Mammary epithelial cell (primary cell): ENCODE data around the gene FARS2.

Experiments
- EZH2 ChIP-seq: IDR thresholded peaks from 2 replicates; pipeline ENCODE4 v1.6.1; 2012; ENCODE audit warnings: low read length, inconsistent platforms, borderline replicate concordance
- TF ChIP-seq, protein P1 (sequence below), 2 donors: IDR thresholded peaks in 1 of 2; conservative IDR thresholded peaks in 1 of 2; 2 replicates each; pipeline ENCODE4 v1.5.1; 2011 to 2012; ENCODE audit warnings: inconsistent platforms in 2 of 2, low read length in 2 of 2, mild to moderate bottlenecking in 2 of 2, control low read depth in 1 of 2, low read depth in 1 of 2; ENCODE audit not compliant: insufficient read depth in 1 of 2; ENCODE audit errors: extremely low read depth in 1 of 2

DNA sequence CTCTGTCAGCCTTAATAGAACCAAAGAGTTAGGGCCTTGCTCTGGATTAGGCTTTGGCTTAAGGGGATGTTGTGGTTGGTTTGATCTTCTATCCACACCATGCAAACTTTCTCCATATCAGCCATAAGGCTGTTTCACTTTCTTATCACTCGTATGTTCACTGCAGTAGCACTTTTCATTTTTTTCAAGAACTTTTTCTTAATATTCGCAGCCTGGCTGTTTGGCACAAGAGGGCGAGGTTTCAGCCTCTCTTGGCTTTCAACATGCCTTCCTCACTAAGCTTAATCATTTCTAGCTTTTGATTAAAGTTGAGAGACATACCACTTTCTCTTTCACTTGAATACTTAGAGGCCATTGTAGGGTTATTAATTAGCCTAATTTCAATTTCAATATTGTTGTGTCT, 552.3 kb downstream of the FARS2 start:
- TF ChIP-seq EZH2, result no peak
- TF ChIP-seq, protein P1, sequence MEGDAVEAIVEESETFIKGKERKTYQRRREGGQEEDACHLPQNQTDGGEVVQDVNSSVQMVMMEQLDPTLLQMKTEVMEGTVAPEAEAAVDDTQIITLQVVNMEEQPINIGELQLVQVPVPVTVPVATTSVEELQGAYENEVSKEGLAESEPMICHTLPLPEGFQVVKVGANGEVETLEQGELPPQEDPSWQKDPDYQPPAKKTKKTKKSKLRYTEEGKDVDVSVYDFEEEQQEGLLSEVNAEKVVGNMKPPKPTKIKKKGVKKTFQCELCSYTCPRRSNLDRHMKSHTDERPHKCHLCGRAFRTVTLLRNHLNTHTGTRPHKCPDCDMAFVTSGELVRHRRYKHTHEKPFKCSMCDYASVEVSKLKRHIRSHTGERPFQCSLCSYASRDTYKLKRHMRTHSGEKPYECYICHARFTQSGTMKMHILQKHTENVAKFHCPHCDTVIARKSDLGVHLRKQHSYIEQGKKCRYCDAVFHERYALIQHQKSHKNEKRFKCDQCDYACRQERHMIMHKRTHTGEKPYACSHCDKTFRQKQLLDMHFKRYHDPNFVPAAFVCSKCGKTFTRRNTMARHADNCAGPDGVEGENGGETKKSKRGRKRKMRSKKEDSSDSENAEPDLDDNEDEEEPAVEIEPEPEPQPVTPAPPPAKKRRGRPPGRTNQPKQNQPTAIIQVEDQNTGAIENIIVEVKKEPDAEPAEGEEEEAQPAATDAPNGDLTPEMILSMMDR (conservative IDR thresholded peaks at IDR 0.05 in 1 of 2, IDR thresholded peaks at IDR 0.05 in 1 of 2; ENCODE audit: extremely low read depth in 1 of 2, insufficient read depth in 1 of 2, low read depth in 1 of 2, low read length in 2 of 2), result no peak
